Mesenchymal stem cell (in vitro differentiated cells and primary cell): Measurements from ENCODE around the gene SRGAP3.

Source experiments
- DNase-seq: peaks from one replicate; pipeline ENCODE4 v3.0.0-alpha.2; 2013
- H2AFZ ChIP-seq: one replicate; pipeline ENCODE4 v1.6.1; 2013; ENCODE audit warnings: low read depth, mild to moderate bottlenecking, control low read depth, inconsistent platforms, low read length, moderate library complexity
- H2AK5ac ChIP-seq: 2 replicates; pipeline ENCODE4 v1.6.1; 2013; ENCODE audit warnings: low read length, moderate library complexity, mild to moderate bottlenecking, inconsistent platforms; ENCODE audit not compliant: severe bottlenecking
- H2BK120ac ChIP-seq: one replicate; pipeline ENCODE4 v1.6.1; 2013; ENCODE audit warnings: low read depth, mild to moderate bottlenecking, inconsistent platforms, low read length, moderate library complexity
- H2BK12ac ChIP-seq, 2 experiments: one replicate each; pipeline ENCODE4 v1.6.1; 2013; ENCODE audit warnings: inconsistent platforms in 2 of 2, low read length in 2 of 2, mild to moderate bottlenecking in 2 of 2, moderate library complexity in 2 of 2, control low read depth in 1 of 2
- H2BK15ac ChIP-seq: one replicate; pipeline ENCODE4 v1.6.1; 2013; ENCODE audit warnings: mild to moderate bottlenecking, low read depth, inconsistent platforms; ENCODE audit not compliant: poor library complexity, severe bottlenecking
- H2BK5ac ChIP-seq: 2 replicates; pipeline ENCODE4 v1.6.1; 2013; ENCODE audit warnings: low read depth, mild to moderate bottlenecking, low read length, control low read depth, inconsistent platforms; ENCODE audit not compliant: poor library complexity, severe bottlenecking
- H3K14ac ChIP-seq, 2 experiments: one replicate each; pipeline ENCODE4 v1.6.1; 2013; ENCODE audit warnings: inconsistent platforms in 2 of 2, low read length in 2 of 2, control low read depth in 1 of 2, mild to moderate bottlenecking in 1 of 2, moderate library complexity in 1 of 2
- H3K18ac ChIP-seq, 2 experiments: one replicate each; pipeline ENCODE4 v1.6.1; 2013; ENCODE audit warnings: inconsistent platforms in 2 of 2, low read length in 2 of 2, control low read depth in 1 of 2, low read depth in 1 of 2, mild to moderate bottlenecking in 1 of 2
- H3K23ac ChIP-seq, 2 experiments: one replicate each; pipeline ENCODE4 v1.6.1; 2013; ENCODE audit warnings: inconsistent platforms in 2 of 2, low read length in 2 of 2, mild to moderate bottlenecking in 2 of 2, moderate library complexity in 2 of 2, control low read depth in 1 of 2
- H3K27ac ChIP-seq: 2 replicates; pipeline ENCODE4 v1.5.1; 2013; ENCODE audit warnings: mild to moderate bottlenecking, moderate library complexity, low read length, control low read depth, inconsistent platforms; ENCODE audit not compliant: poor library complexity, severe bottlenecking
- H3K27me3 ChIP-seq, 2 experiments: 2 replicates each; pipeline versions ENCODE4 v1.6.1 to v1.7.0; 2013; ENCODE audit warnings: low read length in 2 of 2, mild to moderate bottlenecking in 2 of 2, moderate library complexity in 2 of 2, control low read depth in 1 of 2, inconsistent platforms in 1 of 2; ENCODE audit not compliant: control insufficient read depth in 1 of 2, insufficient read depth in 1 of 2
- H3K36me3 ChIP-seq, 2 experiments: 2 replicates each; pipeline versions ENCODE4 v1.6.1 to v1.7.0; 2013; ENCODE audit warnings: low read length in 2 of 2, control low read depth in 1 of 2, inconsistent platforms in 1 of 2, low read depth in 1 of 2, mild to moderate bottlenecking in 1 of 2; ENCODE audit not compliant: insufficient read depth in 2 of 2, control insufficient read depth in 1 of 2
- H3K4ac ChIP-seq, 2 experiments: one replicate each; pipeline ENCODE4 v1.6.1; 2013; ENCODE audit warnings: inconsistent platforms in 2 of 2, low read length in 2 of 2, mild to moderate bottlenecking in 2 of 2, moderate library complexity in 2 of 2, control low read depth in 1 of 2, low read depth in 1 of 2
- H3K4me1 ChIP-seq: 2 replicates; pipeline ENCODE4 v1.6.1; 2013; ENCODE audit warnings: low read depth, low read length, control low read depth; ENCODE audit not compliant: control insufficient read depth, insufficient read depth
- H3K4me2 ChIP-seq: 2 replicates; pipeline ENCODE4 v1.6.1; 2013; ENCODE audit warnings: low read length, mild to moderate bottlenecking, inconsistent platforms; ENCODE audit not compliant: poor library complexity, severe bottlenecking
- H3K4me3 ChIP-seq, 2 experiments: 2 replicates each; pipeline versions ENCODE4 v1.5.1 to v1.7.0; 2013; ENCODE audit warnings: low read length in 2 of 2, mild to moderate bottlenecking in 2 of 2, control low read depth in 1 of 2, low read depth in 1 of 2; ENCODE audit not compliant: insufficient read depth in 1 of 2
- H3K79me1 ChIP-seq: replicated peaks from 2 replicates; pipeline ENCODE4 v1.6.1; 2013; ENCODE audit warnings: mild to moderate bottlenecking, control low read depth, low read length, inconsistent platforms; ENCODE audit not compliant: poor library complexity, severe bottlenecking
- H3K9ac ChIP-seq: 2 replicates; pipeline ENCODE4 v1.7.0; 2013; ENCODE audit warnings: mild to moderate bottlenecking, low read length, moderate library complexity
- H3K9me3 ChIP-seq: 2 replicates; pipeline ENCODE4 v1.7.0; 2013; ENCODE audit warnings: mild to moderate bottlenecking, low read length; ENCODE audit not compliant: control insufficient read depth
- H4K8ac ChIP-seq: one replicate; pipeline ENCODE4 v1.6.1; 2013; ENCODE audit warnings: inconsistent platforms, mild to moderate bottlenecking, low read length, moderate library complexity
- H4K91ac ChIP-seq: one replicate; pipeline ENCODE4 v1.6.1; 2013; ENCODE audit warnings: mild to moderate bottlenecking, low read length, inconsistent platforms
- WGBS: methylation state at CpG from one replicate; pipeline ENCODE4 v1.1.7; 2013; ENCODE audit warnings: mixed read lengths; 5-methylcytosine and 5-hydroxymethylcytosine counted together

SRGAP3 gene

GRCh38 chr3:9183011-9183410 lies 66.4 kb downstream of the SRGAP3 start:
- H3K4me2 ChIP-seq: no peak overlapping the region
- no peaks in the 10 kb centered on the region for H3K79me1 ChIP-seq
- DNase-seq: no peak
- H3K23ac ChIP-seq: no peak overlapping the region
- no peak overlapping the region for H3K27ac ChIP-seq
- no peak overlapping the region for H3K9ac ChIP-seq
- H3K4me1 ChIP-seq: no peaks in the 10 kb centered on the region
- no peak overlapping the region for H4K8ac ChIP-seq
- no peak overlapping the region for H2AFZ ChIP-seq
- H2AK5ac ChIP-seq: no peak overlapping the region
- no peak overlapping the region for H2BK120ac ChIP-seq
- no peak overlapping the region for H4K91ac ChIP-seq
- H3K4ac ChIP-seq: no peak overlapping the region
- H2BK5ac ChIP-seq: no peak overlapping the region
- H3K9me3 ChIP-seq: no peaks in the 10 kb centered on the region
- peaks cover 0 to 31% of the 10 kb centered on the region in 2 experiments for H3K27me3 ChIP-seq
- no peak overlapping the region for H3K14ac ChIP-seq
- WGBS: 100% methylated on average over 1 of the region's 3 CpGs
- no peak overlapping the region for H2BK12ac ChIP-seq
- no peak overlapping the region for H3K18ac ChIP-seq
- H2BK15ac ChIP-seq: no peak overlapping the region
- H3K36me3 ChIP-seq: no peaks in the 10 kb centered on the region
- H3K4me3 ChIP-seq: no peak overlapping the region

- WGBS: 76% methylated on average over 6 of the region's 6 CpGs
These were observed 68.7 kb downstream of the SRGAP3 start for GRCh38 chr3:9180764-9181117.

GRCh38 chr3:9179826-9180763 lies 69.4 kb downstream of the SRGAP3 start:
- no peak overlapping the region for H3K4ac ChIP-seq
- H4K8ac ChIP-seq: no peak overlapping the region
- no peaks in the 10 kb centered on the region for H3K9me3 ChIP-seq
- H2BK120ac ChIP-seq: no peak overlapping the region
- no peaks in the 10 kb centered on the region for H3K36me3 ChIP-seq
- no peak overlapping the region for H3K14ac ChIP-seq
- H3K4me3 ChIP-seq: no peak overlapping the region
- no peaks in the 10 kb centered on the region for H3K79me1 ChIP-seq
- no peak for DNase-seq
- H3K9ac ChIP-seq: no peak overlapping the region
- no peak overlapping the region for H3K18ac ChIP-seq
- H3K4me1 ChIP-seq: peaks cover 4% of the 10 kb centered on the region
- 83% methylated on average over 17 of the region's 17 CpGs for WGBS
- H2BK15ac ChIP-seq: no peak overlapping the region
- H4K91ac ChIP-seq: no peak overlapping the region
- H2BK5ac ChIP-seq: no peak overlapping the region
- H2BK12ac ChIP-seq: no peak overlapping the region
- no peak overlapping the region for H3K4me2 ChIP-seq
- no peak overlapping the region for H2AFZ ChIP-seq
- no peak overlapping the region for H3K23ac ChIP-seq
- peaks cover 0 to 18% of the 10 kb centered on the region in 2 experiments for H3K27me3 ChIP-seq
- H2AK5ac ChIP-seq: no peak overlapping the region
- H3K27ac ChIP-seq: no peak overlapping the region

More at GRCh38 chr3:9180764-9181117, 68.7 kb downstream of the SRGAP3 start:
- Histone ChIP-seq H3K79me1 (no peaks in the 10 kb centered on the region), H2BK12ac (no peak overlapping the region), H2BK15ac (no peak overlapping the region), H3K9me3 (no peaks in the 10 kb centered on the region), H3K4me2 (no peak overlapping the region), H3K14ac (no peak overlapping the region), H2AFZ (no peak overlapping the region), H3K27me3 (peaks cover 0 to 25% of the 10 kb centered on the region in 2 experiments), H2AK5ac (no peak overlapping the region), H2BK120ac (no peak overlapping the region), H4K8ac (no peak overlapping the region), H3K4ac (no peak overlapping the region), H3K27ac (no peak overlapping the region), H2BK5ac (no peak overlapping the region), H3K23ac (no peak overlapping the region), H3K9ac (no peak overlapping the region), H3K18ac (no peak overlapping the region), H4K91ac (no peak overlapping the region), H3K4me3 (no peak overlapping the region), H3K4me1 (no peaks in the 10 kb centered on the region), H3K36me3 (no peaks in the 10 kb centered on the region)
- no peak for DNase-seq

GRCh38 chr3:9178697-9179096 lies 70.7 kb downstream of the SRGAP3 start:
- WGBS: 78% methylated on average over 6 of the region's 6 CpGs
- no peaks in the 10 kb centered on the region for H3K36me3 ChIP-seq
- no peaks in the 10 kb centered on the region for H3K9me3 ChIP-seq
- H2AK5ac ChIP-seq: no peak overlapping the region
- no peak overlapping the region for H2BK15ac ChIP-seq
- no peak overlapping the region for H3K4me2 ChIP-seq
- H4K8ac ChIP-seq: no peak overlapping the region
- no peak overlapping the region for H2BK12ac ChIP-seq
- no peaks in the 10 kb centered on the region for H3K79me1 ChIP-seq
- no peak overlapping the region for H3K14ac ChIP-seq
- no peak overlapping the region for H3K4ac ChIP-seq
- no peak for DNase-seq
- H3K4me3 ChIP-seq: no peak overlapping the region
- no peak overlapping the region for H3K18ac ChIP-seq
- no peak overlapping the region for H2BK120ac ChIP-seq
- peaks cover 0 to 6% of the 10 kb centered on the region in 2 experiments for H3K27me3 ChIP-seq
- H3K9ac ChIP-seq: no peak overlapping the region
- no peak overlapping the region for H4K91ac ChIP-seq
- no peak overlapping the region for H3K23ac ChIP-seq
- no peak overlapping the region for H2AFZ ChIP-seq
- no peak overlapping the region for H2BK5ac ChIP-seq
- H3K4me1 ChIP-seq: peaks cover 4% of the 10 kb centered on the region
- no peak overlapping the region for H3K27ac ChIP-seq
